ENCODE results near the gene TCF4.

TCF4 gene

GRCh38 chr18:55374741-55375140 lies 213.3 kb downstream of the TCF4 start:
- DNase-seq: no peak

DNA sequence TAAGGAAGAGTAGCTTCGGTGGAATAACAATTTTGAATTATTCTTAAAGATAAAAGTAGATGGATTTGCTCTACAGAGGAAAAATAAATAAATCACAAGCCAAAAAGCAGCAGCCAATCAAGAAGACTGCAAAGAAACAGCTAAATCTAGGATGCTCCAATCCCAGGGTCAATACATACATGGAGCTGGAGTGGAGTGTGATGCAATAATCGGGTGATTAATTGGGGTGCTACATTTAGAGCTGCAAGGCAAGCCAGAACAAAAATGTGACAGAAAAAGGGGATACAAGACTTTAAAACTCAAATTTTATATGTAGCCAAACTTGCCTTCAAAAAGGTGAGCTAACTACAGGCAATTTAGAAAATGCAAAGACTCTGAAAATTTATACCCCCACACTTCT lies 215.8 kb downstream of the TCF4 start:
- DNase-seq: no peak

- DNase-seq: no peak
Observed at GRCh38 chr18:55370936-55371335, 217.1 kb downstream of the TCF4 start.

DNA sequence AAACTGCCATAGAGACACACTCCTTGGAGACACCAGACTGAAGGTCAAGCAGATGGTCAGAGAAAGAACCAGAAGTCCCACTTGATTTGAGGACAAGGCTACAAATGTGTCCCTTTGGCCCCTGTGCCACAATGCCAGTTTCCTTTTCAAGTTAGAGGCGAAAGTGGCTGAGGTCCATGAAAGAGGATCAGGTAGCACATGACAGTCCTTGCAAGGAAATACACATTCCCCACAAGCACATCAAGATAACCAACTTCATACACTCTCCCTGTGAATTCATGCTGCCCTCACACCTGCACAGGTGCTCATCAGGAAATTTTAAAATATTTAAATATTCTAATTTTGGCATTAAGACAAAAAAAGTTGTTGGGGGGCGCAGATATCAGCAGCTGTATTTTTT lies 218.6 kb downstream of the TCF4 start:
- no peak for DNase-seq

DNA sequence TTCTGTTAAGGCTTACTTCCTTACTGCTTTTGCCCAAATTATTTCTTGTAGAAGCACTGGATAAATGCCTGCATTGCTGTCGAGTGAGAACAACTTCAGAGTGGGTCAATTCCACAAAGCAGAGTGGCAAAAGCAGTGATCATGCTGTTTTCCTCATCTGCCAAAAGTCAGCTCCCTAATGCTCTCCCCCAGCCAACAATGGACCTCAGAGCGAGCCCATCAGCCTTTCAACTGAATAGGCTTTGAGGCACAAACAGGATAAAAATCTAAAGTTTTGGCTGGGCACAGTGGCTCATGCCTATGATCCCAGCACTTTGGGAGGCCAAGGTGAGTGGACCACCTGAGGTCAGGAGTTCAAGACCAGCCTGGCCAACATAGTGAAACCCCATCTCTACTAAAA lies 222.7 kb downstream of the TCF4 start:
- DNase-seq: no peak

- no peak for DNase-seq
Observed at GRCh38 chr18:55362303-55362702, 225.7 kb downstream of the TCF4 start.

DNA sequence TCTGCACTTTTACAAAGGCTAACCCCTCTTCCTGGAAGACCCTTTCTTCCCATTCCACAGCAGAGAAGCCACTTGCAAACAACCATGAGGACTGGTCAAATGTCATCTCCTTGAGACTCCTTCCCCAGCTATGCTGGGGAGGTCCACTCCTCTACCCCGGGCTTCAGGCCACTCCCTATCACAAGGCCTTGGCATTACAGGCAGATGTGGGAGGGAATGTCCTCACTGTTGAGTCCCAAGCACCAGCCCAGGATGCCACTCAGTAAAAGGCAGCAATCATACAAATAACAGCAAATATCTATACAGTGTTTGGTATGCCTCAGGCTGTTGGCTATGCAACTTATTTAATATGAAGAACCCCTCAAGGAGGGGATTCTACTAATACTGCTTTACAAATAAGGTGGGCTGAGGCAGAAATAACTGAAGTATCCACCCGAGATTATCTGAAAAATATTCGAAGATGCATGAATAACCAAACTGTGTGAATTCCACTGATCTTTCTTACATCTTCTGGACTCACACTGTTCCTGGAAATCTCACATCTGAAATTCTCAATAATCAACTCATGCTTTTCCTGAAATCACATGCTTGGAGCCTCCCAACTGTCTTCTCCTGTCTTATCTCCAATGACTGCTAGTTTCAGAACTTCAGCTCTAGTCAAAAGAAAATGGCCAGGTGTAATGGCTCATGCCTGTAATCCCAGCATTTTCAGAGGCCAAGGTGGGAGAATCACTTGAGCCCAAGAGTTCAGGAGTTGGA lies 226.3 kb downstream of the TCF4 start:
- no peak for DNase-seq

DNA sequence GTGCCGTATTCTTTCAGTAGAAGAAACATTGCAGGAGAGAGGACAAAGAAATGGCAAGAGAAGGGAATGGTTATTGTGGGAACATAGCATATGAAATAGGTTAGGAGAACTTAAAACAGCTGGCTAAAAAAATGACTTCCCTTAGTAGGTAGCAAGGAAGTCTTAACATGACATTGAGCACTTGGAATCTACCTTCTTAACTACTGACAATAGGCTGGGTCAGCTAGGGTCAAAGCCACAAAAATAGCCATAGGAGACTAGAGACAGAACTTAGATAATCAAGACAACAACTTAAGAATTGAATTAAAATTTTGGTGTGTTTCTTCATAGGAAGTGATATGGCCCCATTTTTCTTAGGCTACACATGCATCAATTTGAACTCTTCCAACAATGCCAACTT lies 227.9 kb downstream of the TCF4 start:
- DNase-seq: no peak

- DNase-seq: no peak
Observed at GRCh38 chr18:55356815-55357214, 231.2 kb downstream of the TCF4 start.

DNA sequence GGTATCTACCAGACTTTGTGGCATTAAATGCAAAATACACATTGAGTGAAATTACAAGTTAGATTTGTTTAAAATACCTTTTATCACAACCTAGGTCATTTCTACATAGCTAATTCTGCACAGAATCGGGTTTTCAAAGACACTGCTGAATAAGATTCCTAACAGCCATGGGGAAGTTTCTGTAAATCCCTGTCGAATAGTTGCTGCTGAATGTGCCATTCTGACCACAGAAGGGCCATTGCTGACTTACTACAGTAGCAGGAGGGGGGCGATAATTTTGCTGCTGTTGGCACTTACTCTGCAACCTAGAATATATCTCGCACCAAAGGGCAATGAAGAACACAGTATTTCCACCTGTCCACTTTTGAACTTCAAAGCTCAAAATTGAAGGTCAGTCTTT lies 232.8 kb downstream of the TCF4 start:
- no peak for DNase-seq

DNA sequence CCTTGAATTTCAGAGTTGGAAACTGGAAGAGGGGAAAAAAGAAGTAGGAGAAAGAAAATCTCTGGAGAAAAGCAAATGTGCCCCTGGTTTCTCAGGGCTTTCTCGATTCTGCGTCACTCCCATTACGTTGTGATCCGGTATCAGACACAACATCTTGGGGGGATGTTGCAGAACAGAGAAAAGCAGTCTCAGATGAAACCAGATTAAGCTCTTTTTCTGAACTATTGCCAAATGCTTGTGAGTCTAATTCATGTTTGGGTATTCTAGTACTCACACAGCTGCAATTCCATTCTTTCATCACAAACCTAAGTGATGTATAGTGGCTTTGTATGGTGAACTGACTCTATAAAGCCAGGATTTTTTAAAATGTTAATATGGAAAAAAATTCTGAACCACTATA lies 233.2 kb downstream of the TCF4 start:
- DNase-seq: no peak

GRCh38 chr18:55353806-55354205 lies 234.2 kb downstream of the TCF4 start:
- no peak for DNase-seq

DNA sequence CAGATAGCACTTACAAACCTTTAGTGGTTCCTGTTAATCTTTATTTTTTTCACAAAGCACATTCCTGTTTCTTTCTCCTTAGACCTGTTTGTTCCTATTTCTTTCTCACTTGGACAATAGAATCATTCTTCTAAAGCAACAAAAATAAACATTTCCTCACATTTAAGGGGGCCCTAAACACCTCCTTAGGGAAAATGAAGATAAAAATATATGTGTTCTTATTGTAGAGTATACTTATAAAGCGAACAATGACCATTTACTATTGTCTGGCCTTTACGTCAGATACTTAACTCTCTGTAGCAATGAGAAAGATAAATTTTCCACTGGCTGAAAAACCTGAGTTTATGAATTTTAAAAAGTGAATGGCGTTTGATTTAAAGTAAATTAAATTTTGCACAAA lies 234.6 kb downstream of the TCF4 start:
- no peak for DNase-seq

GRCh38 chr18:55351980-55352714 lies 235.8 kb downstream of the TCF4 start:
- DNase-seq: no peak

- DNase-seq: no peak
Observed at GRCh38 chr18:55351241-55351691, 236.7 kb downstream of the TCF4 start.

DNA sequence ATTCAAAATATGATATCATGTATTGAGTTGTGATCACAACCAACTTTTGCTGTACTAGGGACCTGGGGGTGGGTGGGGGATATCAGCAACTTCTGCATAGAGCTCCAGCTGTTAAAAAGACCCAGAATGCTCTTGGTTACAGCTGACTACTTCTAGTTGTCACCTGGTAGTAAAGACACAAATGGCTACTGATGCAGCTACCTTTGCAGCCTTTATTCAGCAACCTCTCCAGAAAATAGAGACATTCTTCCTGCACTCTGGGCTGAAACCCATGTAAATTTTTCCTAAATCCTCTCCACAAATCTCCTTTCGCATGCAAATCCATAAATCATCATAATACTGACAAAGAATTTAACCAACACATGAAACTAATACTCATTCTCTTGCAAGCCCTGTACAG lies 238.3 kb downstream of the TCF4 start:
- DNase-seq: no peak

- no peak for DNase-seq
Observed at GRCh38 chr18:55346961-55347740, 240.8 kb downstream of the TCF4 start.

- DNase-seq: no peak
Observed at GRCh38 chr18:55346387-55346786, 241.6 kb downstream of the TCF4 start.

DNA sequence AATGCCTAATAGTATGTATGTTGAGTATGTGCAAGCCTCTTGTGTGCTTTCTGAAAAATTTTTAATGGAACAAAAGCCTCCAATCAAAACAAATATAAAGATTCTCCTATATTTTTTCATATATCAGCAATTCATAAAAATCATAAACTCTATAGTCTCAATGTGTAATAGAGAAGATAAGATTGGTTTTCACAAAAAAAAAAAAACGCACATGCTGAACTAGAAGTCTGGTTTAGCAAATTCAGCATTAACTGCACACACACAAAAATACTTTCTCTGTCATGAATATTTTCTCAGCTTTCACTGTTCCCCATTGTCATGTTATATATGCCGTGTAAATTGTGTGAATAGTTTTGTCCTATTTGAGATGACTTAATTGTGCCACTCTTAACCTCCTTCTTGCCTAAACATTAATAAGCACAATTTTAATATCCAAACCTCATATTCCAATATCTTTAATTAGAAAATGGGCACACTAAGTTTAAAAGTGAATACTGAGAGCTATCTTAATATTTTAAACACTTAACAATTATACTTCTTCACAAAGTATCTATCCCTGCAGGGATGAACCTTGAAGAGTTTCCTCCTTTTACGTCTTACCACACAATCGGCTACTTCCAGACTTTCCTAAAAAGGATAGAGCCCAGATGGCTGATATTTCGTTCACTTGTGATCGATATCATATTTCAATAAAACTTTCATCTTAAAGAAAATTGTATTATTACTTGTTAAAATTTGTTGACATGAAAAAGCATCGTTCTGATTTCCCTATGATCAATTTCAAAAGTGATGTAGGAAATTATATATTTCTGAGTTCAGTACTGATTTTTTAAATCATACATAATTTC lies 242.7 kb downstream of the TCF4 start:
- no peak for DNase-seq

- no peak for DNase-seq
Observed at GRCh38 chr18:55343396-55344073, 244.5 kb downstream of the TCF4 start.

DNA sequence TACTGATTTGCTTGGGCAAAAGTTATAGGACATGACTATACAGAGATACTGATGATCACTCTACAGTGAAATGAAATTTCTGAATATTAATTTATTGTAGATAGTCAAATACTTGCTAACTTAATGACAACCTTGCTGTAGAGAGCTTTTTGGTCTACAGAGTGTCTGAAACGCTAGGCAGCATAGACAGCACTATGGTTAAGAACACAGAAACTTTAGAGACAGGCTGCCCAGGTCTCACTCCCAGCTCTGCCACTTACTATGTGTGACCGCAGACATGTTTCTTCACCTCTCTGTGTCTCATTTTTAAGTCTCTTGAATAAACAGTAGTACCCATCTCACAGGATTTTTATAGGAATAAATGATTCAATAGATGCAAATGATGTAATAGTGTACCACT lies 247.0 kb downstream of the TCF4 start:
- DNase-seq: no peak

DNA sequence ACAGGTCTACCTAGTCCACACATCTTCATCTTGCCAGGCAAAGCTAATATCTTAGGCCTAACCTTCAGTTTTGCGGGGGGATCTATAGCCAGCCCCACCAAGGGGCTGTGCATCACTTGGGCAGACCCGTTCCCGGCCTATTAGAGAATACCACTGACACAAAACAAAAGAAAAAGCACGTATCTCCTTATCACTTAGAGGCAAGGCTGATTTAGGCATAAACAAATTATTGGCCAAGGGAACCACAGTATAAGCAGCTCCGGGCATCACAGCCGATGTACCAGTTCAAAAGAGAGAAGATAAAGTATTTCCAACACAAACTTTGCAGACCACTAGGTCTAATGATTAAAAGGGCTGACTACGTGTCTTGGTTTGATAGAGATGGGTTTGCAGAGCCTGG lies 248.0 kb downstream of the TCF4 start:
- DNase-seq: no peak
